ENCODE measurements around the gene PGS1.

- TF ChIP-seq POLR2A (IDR thresholded peaks at IDR 0.05; ENCODE audit: low read depth, low read length) (no peak), POLR2AphosphoS5 (IDR thresholded peaks at IDR 0.05; ENCODE audit: low read depth, low read length) (no peak), TAF1 (IDR thresholded peaks at IDR 0.05; ENCODE audit: borderline replicate concordance, low read depth, low read length) (no peak)
Measured at GRCh38 chr17:78472035-78472905, 93.8 kb downstream of the PGS1 start.

Data from GM12892 (cell line).